HEK293 (cell line): ENCODE measurements around the gene CA11.

Source experiments
- BCL6B ChIP-seq: fragments of 450-650 bp; formaldehyde crosslinking; IDR thresholded peaks from 2 replicates; pipeline ENCODE4 v1.5.1; 2017; ENCODE audit warnings: missing biosample characterization, missing genetic modification characterization
- KLF1 ChIP-seq: fragments of 450-650 bp; formaldehyde crosslinking; IDR thresholded peaks from 2 replicates; pipeline ENCODE4 v1.5.1; 2016; ENCODE audit warnings: missing biosample characterization, missing genetic modification characterization
- PRDM10 ChIP-seq: fragments of 450-650 bp; formaldehyde crosslinking; IDR thresholded peaks from 2 replicates; pipeline ENCODE4 v1.5.1; 2016; ENCODE audit warnings: missing biosample characterization, missing genetic modification characterization
- PRDM2 ChIP-seq: fragments of 450-650 bp; formaldehyde crosslinking; IDR thresholded peaks from 2 replicates; pipeline ENCODE4 v1.5.1; 2016; ENCODE audit warnings: missing biosample characterization, missing genetic modification characterization, borderline replicate concordance
- SCRT1 ChIP-seq: fragments of 450-650 bp; formaldehyde crosslinking; IDR thresholded peaks from 2 replicates; pipeline ENCODE4 v1.5.1; 2016; ENCODE audit warnings: missing biosample characterization, missing genetic modification characterization, borderline replicate concordance
- SP7 ChIP-seq: fragments of 450-650 bp; formaldehyde crosslinking; IDR thresholded peaks from 2 replicates; pipeline ENCODE4 v1.5.1; 2016; ENCODE audit warnings: missing biosample characterization, missing genetic modification characterization
- YY1 ChIP-seq: fragments of 450-650 bp; formaldehyde crosslinking; IDR thresholded peaks from 2 replicates; pipeline ENCODE4 v1.5.1; 2018; ENCODE audit warnings: missing biosample characterization, missing genetic modification characterization
- ZNF10 ChIP-seq: fragments of 450-650 bp; formaldehyde crosslinking; IDR thresholded peaks from 2 replicates; pipeline ENCODE4 v1.5.1; 2017; ENCODE audit warnings: missing biosample characterization, missing genetic modification characterization
- ZNF132 ChIP-seq: fragments of 450-650 bp; formaldehyde crosslinking; IDR thresholded peaks from 2 replicates; pipeline ENCODE4 v1.5.1; 2017; ENCODE audit warnings: missing biosample characterization, missing genetic modification characterization, borderline replicate concordance
- ZNF138 ChIP-seq: fragments of 450-650 bp; formaldehyde crosslinking; IDR thresholded peaks from 2 replicates; pipeline ENCODE4 v1.5.1; 2016; ENCODE audit warnings: missing biosample characterization, missing genetic modification characterization, borderline replicate concordance
- ZNF146 ChIP-seq: fragments of 450-650 bp; formaldehyde crosslinking; IDR thresholded peaks from 2 replicates; pipeline ENCODE4 v1.5.1; 2016; ENCODE audit warnings: missing biosample characterization, missing genetic modification characterization
- ZNF148 ChIP-seq: fragments of 450-650 bp; formaldehyde crosslinking; IDR thresholded peaks from 2 replicates; pipeline ENCODE4 v1.5.0; 2017; ENCODE audit warnings: missing biosample characterization, missing genetic modification characterization, borderline replicate concordance
- ZNF223 ChIP-seq: fragments of 450-650 bp; formaldehyde crosslinking; IDR thresholded peaks from 2 replicates; pipeline ENCODE4 v1.5.1; 2016; ENCODE audit warnings: missing biosample characterization, missing genetic modification characterization
- ZNF266 ChIP-seq: fragments of 450-650 bp; formaldehyde crosslinking; IDR thresholded peaks from 2 replicates; pipeline ENCODE4 v1.5.1; 2016; ENCODE audit warnings: missing biosample characterization, missing genetic modification characterization, low read depth
- ZNF280C ChIP-seq: fragments of 450-650 bp; formaldehyde crosslinking; IDR thresholded peaks from 2 replicates; pipeline ENCODE4 v1.5.1; 2016; ENCODE audit warnings: missing biosample characterization, missing genetic modification characterization
- ZNF335 ChIP-seq: fragments of 450-650 bp; formaldehyde crosslinking; conservative IDR thresholded peaks from 2 replicates; pipeline ENCODE4 v1.5.1; 2016; ENCODE audit warnings: missing biosample characterization, missing genetic modification characterization
- ZNF341 ChIP-seq: fragments of 450-650 bp; formaldehyde crosslinking; IDR thresholded peaks from 2 replicates; pipeline ENCODE4; 2016; ENCODE audit warnings: low read depth, missing biosample characterization, missing genetic modification characterization
- ZNF449 ChIP-seq: fragments of 450-650 bp; formaldehyde crosslinking; IDR thresholded peaks from 2 replicates; pipeline ENCODE4 v1.5.1; 2017; ENCODE audit warnings: missing biosample characterization, mild to moderate bottlenecking, missing genetic modification characterization, moderate library complexity
- ZNF473 ChIP-seq: fragments of 450-650 bp; formaldehyde crosslinking; IDR thresholded peaks from 2 replicates; pipeline ENCODE4 v1.5.1; 2017; ENCODE audit warnings: missing biosample characterization, missing genetic modification characterization
- ZNF501 ChIP-seq: fragments of 450-650 bp; formaldehyde crosslinking; IDR thresholded peaks from 2 replicates; pipeline ENCODE4 v1.5.1; 2016; ENCODE audit warnings: missing biosample characterization, missing genetic modification characterization
- ZNF626 ChIP-seq: fragments of 450-650 bp; sonication (Bioruptor Pico); formaldehyde crosslinking; IDR thresholded peaks from 2 replicates; pipeline ENCODE4 v1.5.1; 2018; ENCODE audit warnings: missing biosample characterization, missing genetic modification characterization, inconsistent platforms
- ZNF76 ChIP-seq: fragments of 450-650 bp; formaldehyde crosslinking; IDR thresholded peaks from 2 replicates; pipeline ENCODE4; 2016; ENCODE audit warnings: low read depth, missing biosample characterization, missing genetic modification characterization, borderline replicate concordance
- ZNF830 ChIP-seq: fragments of 450-650 bp; IDR thresholded peaks from 2 replicates; pipeline ENCODE4 v1.5.0; 2018; ENCODE audit warnings: missing biosample characterization, missing genetic modification characterization, low read depth, mild to moderate bottlenecking, moderate library complexity

CA11 gene

GRCh38 chr19:48685583-48685982 lies 39.6 kb upstream of the CA11 start (continued):
- no peak for TF ChIP-seq BCL6B
- TF ChIP-seq ZNF341 (tag by site-specific recombination), result no peak
- peak; percentile 65 for TF ChIP-seq PRDM10 (tag by site-specific recombination)
- TF ChIP-seq ZNF76 (tag by site-specific recombination), result no peak
- no peak for TF ChIP-seq ZNF280C
- no peak for TF ChIP-seq ZNF266 (tag by site-specific recombination)
- no peak for TF ChIP-seq ZNF626
- TF ChIP-seq ZNF473 (tag by site-specific recombination), result no peak
- no peak for TF ChIP-seq YY1 (tag by site-specific recombination)
- TF ChIP-seq ZNF501, result no peak
- no peak for TF ChIP-seq ZNF223
- TF ChIP-seq ZNF138 (tag by site-specific recombination), result no peak
- TF ChIP-seq KLF1, result 0 out of 2 replicates have a peak, but pooled peaks have one; percentile 11
- TF ChIP-seq ZNF449 (tag by site-specific recombination), result no peak
- peak; percentile 47 for TF ChIP-seq SP7 (tag by site-specific recombination)
- no peak for TF ChIP-seq ZNF146
- no peak for TF ChIP-seq ZNF335 (tag by site-specific recombination)
- no peak for TF ChIP-seq PRDM2 (tag by site-specific recombination)
- no peak for TF ChIP-seq ZNF132
- no peak for TF ChIP-seq SCRT1
- TF ChIP-seq ZNF148 (tag by site-specific recombination), result no peak
- TF ChIP-seq ZNF830, result no peak
- no peak for TF ChIP-seq ZNF10 (tag by site-specific recombination)
